ENCODE measurements around the gene IRF5. TPM values are rescaled to one million over a fixed set of nuclear protein-coding genes. Genes with fewer than 3 reads are reported as not detected.

IRF5 gene
- polyA plus RNA-seq, 4 donors: 3.3 to 17.3 (median 6.2) TPM

Other genes with a start within 250 kb of the IRF5 start
- gene CALU, start 198.6 kb upstream of the IRF5 start, polyA plus RNA-seq: 10 to 100 TPM in 2 of 4 donors, 1 to 10 TPM in 2; 6.0 to 75.3 (median 23.9) TPM
- gene OPN1SW, start 162.1 kb upstream of the IRF5 start, polyA plus RNA-seq: under 1 TPM in 1 of 4 donors, not detected in 3; 0.13 TPM
- 1 to 10 TPM in 2 of 4 donors, under 1 TPM in 2; 0.22 to 4.5 (median 1.5) TPM for gene CCDC136, start 146.0 kb upstream of the IRF5 start, polyA plus RNA-seq
- gene FLNC, start 107.5 kb upstream of the IRF5 start, polyA plus RNA-seq: 10 to 100 TPM in 3 of 4 donors, 1 to 10 TPM in 1; 8.1 to 31.9 (median 11.5) TPM
- gene ATP6V1F, start 75.1 kb upstream of the IRF5 start, polyA plus RNA-seq: 100 to 1,000 TPM; 145 to 239 (median 191) TPM
- gene KCP, start 27.2 kb upstream of the IRF5 start, polyA plus RNA-seq: 1 to 10 TPM in 3 of 4 donors, under 1 TPM in 1; 0.52 to 5.1 (median 1.9) TPM
- 10 to 100 TPM; 14.1 to 34.1 (median 17.2) TPM for gene TNPO3, start 117.2 kb downstream of the IRF5 start, polyA plus RNA-seq
- 10 to 100 TPM in 1 of 4 donors, 1 to 10 TPM in 2, under 1 TPM in 1; 0.67 to 12.6 (median 4.7) TPM for gene TSPAN33, start 206.8 kb downstream of the IRF5 start, polyA plus RNA-seq